H1 (cell line): ENCODE results near the gene UNC93A. TPM values are rescaled to one million over a fixed set of nuclear protein-coding genes. Genes with fewer than 3 reads are reported as not detected.

Experiments used
- CEBPB ChIP-seq: IDR thresholded peaks from 2 replicates; pipeline ENCODE4 v1.6.1; 2012; ENCODE audit warnings: low read depth, low read length
- GABPA ChIP-seq: IDR thresholded peaks from 2 replicates; pipeline ENCODE4 v1.6.1; 2011; ENCODE audit warnings: mild to moderate bottlenecking, low read length, moderate library complexity, borderline replicate concordance; ENCODE audit not compliant: insufficient read depth
- KDM4A ChIP-seq: IDR thresholded peaks from one replicate; pipeline ENCODE4 v1.7.1; 2012; ENCODE audit warnings: low read depth, mild to moderate bottlenecking, moderate library complexity, low read length, inconsistent platforms; ENCODE audit not compliant: severe bottlenecking
- MAX ChIP-seq: IDR thresholded peaks from 2 replicates; pipeline ENCODE4 v1.6.1; 2012; ENCODE audit warnings: inconsistent platforms
- NANOG ChIP-seq: IDR thresholded peaks from 2 replicates; pipeline ENCODE4 v1.6.1; 2011; ENCODE audit warnings: low read length, low read depth, mild to moderate bottlenecking, inconsistent platforms; ENCODE audit not compliant: insufficient read depth, poor library complexity, severe bottlenecking
- POLR2A ChIP-seq, 2 experiments: IDR thresholded peaks; 1 replicate in 1 of 2; 2 replicates in 1 of 2; pipeline ENCODE4 v1.6.1; 2011; ENCODE audit warnings: low read depth in 2 of 2, low read length in 2 of 2, mild to moderate bottlenecking in 2 of 2; ENCODE audit errors: control extremely low read depth in 1 of 2
- polyA plus RNA-seq, 7 experiments: library from polyadenylated mRNA; depleted of rRNA in 3 of 7; stranded (reverse) in 5 of 7; unstranded in 2 of 7; fragments of >200 nt in 5 of 7; fragments of 200-250 nt in 2 of 7; gene quantifications; 1 replicate in 5 of 7; 2 replicates in 1 of 7; 4 replicates in 1 of 7; pipeline versions ENCODE4 v1.2.1 to v1.2.3, GENCODE V29; 2011 to 2013; ENCODE audit warnings: missing spikeins in 2 of 7, mixed read lengths in 2 of 7
- total RNA-seq: library from RNA; stranded (reverse); fragmentation: NEBNext Ultra II Directional; extraction: Animal tissue kit (Norgen Biotek cat#: 25700); gene quantifications from 2 replicates; pipeline ENCODE4 v1.2.1, GENCODE V29; 2021

The UNC93A gene
- total and polyA plus RNA-seq, 2 of the 8 experiments (the other 6 are each of a cell fraction or from before 2014, with no cell fraction given) = 0.39 TPM; not detected in 1

GRCh38 chr6:167293590-167294091 is 2.5 kb downstream of the UNC93A start (continued):
- TF ChIP-seq NANOG (no peak), CEBPB (no peak), KDM4A (no peak), MAX (no peak), GABPA (no peak), POLR2A (IDR thresholded peaks at IDR 0.05; ENCODE audit: control extremely low read depth in 1 of 2, low read depth in 2 of 2, low read length in 2 of 2) (no peak)
